ENCODE results near the gene ACER2. TPM values are rescaled to one million over a fixed set of nuclear protein-coding genes. Genes with fewer than 3 reads are reported as not detected.

The ACER2 gene
- total RNA-seq (2021), result 8.9 and 9.6 TPM in 2 replicates
- long read RNA-seq, transcript ACER2-201 (6 exons, 2,238 nt), result major isoform, 5 of 19 reads
- long read RNA-seq, partial matches to known transcripts, result 2 of 19 reads
- long read RNA-seq, other reads (novel, unspliced or antisense), result 12 of 19 reads

GRCh38 chr9:19408693-19409400 lies at the start of gene ACER2:
Gene ACER2 (plus strand): TSS chr9:19409009. CDS start chr9:19409085, 76 bp downstream.
- no peaks in the 10 kb centered on the region for H3K79me1 ChIP-seq (ENCODE audit: insufficient read depth, low read depth, low read length, poor library complexity, severe bottlenecking)

More at GRCh38 chr9:19408693-19409400, at the start of gene ACER2:
- Histone ChIP-seq H3K23ac (ENCODE audit: insufficient read length, low read depth, low read length) (no peak within 1 kb of the TSS), H2AFZ (ENCODE audit: low read length) (no peak within 1 kb of the TSS), H3K23me2 (ENCODE audit: insufficient read length, low read depth, low read length, poor library complexity, severe bottlenecking) (peaks cover 17% of the 10 kb centered on the region), H2BK20ac (ENCODE audit: low read depth, low read length, poor library complexity, severe bottlenecking) (no peak within 1 kb of the TSS), H3K79me2 (ENCODE audit: insufficient read depth, low read length) (no peaks in the 10 kb centered on the region; the same call in 1 of the 2 replicates), H3K9ac (ENCODE audit: extremely low read depth, insufficient read length, low read length) (peak within 1 kb of the TSS; percentile 60), H4K91ac (ENCODE audit: insufficient read length, low read depth, low read length) (no peak within 1 kb of the TSS), H2BK120ac (ENCODE audit: low read depth, low read length, poor library complexity, severe bottlenecking) (no peak within 1 kb of the TSS), H3K4me2 (ENCODE audit: insufficient read depth, insufficient read length, low read length) (peak within 1 kb of the TSS; percentile 88), H3K4ac (ENCODE audit: low read depth, low read length) (no peak within 1 kb of the TSS), H3K27me3 (ENCODE audit: insufficient read depth, low read length) (peaks cover 3% of the 10 kb centered on the region; the same call in 1 of the 2 replicates), H3K9me3 (ENCODE audit: control insufficient read depth, low read depth, low read length) (no peaks in the 10 kb centered on the region), H4K20me1 (ENCODE audit: control insufficient read depth, insufficient read depth, insufficient read length) (no peaks in the 10 kb centered on the region), H3K18ac (ENCODE audit: insufficient read length, low read depth, low read length) (no peak within 1 kb of the TSS), H3K4me1 (ENCODE audit: insufficient read depth, low read length) (peaks cover 5% of the 10 kb centered on the region; the same call in 1 of the 2 replicates), H2BK12ac (ENCODE audit: insufficient read length, low read depth, low read length) (no peak within 1 kb of the TSS), H4K5ac (ENCODE audit: insufficient read length, low read depth, low read length) (no peak within 1 kb of the TSS), H2BK15ac (ENCODE audit: low read depth, low read length) (no peak within 1 kb of the TSS), H2BK5ac (ENCODE audit: insufficient read length, low read length) (no peak within 1 kb of the TSS), H3K56ac (ENCODE audit: insufficient read length, low read depth, low read length) (no peak within 1 kb of the TSS), H3K14ac (ENCODE audit: insufficient read depth, low read length) (no peak within 1 kb of the TSS), H3T11ph (ENCODE audit: low read length) (no peak within 1 kb of the TSS), H4K8ac (replicated peaks; ENCODE audit: insufficient read length, low read depth, low read length) (no peak within 1 kb of the TSS), H2AK5ac (ENCODE audit: insufficient read length, low read length) (no peak within 1 kb of the TSS), H3K27ac (ENCODE audit: insufficient read length, low read depth, low read length) (no peak within 1 kb of the TSS)
- peaks cover 24 to 29% of the 10 kb centered on the region in 2 experiments for H3K4me1 Mint-ChIP-seq
- DNase-seq, result peak; percentile 97
- H3K4me3 Mint-ChIP-seq, result peak within 1 kb of the TSS; percentile 95 to 98
- WGBS (ENCODE audit: extremely low coverage, insufficient read length, low lambda C conversion rate), result no CpG with 5 or more reads among the region's 61 CpGs
- H3K27ac Mint-ChIP-seq, result peak within 1 kb of the TSS; percentile 97 to 98 (median 97); a peak in 6 of 7 replicates
- peak; percentile 16; the same call in 1 of the 3 replicates for TF ChIP-seq CTCF (conservative IDR thresholded peaks at IDR 0.05)
- H3K27me3 Mint-ChIP-seq (ENCODE audit: low read depth), result peaks cover 14% of the 10 kb centered on the region
- peaks cover 2% of the 10 kb centered on the region in 2 experiments; a peak in 4 of 5 replicates for H3K9me3 Mint-ChIP-seq
- H3K36me3 Mint-ChIP-seq (ENCODE audit: insufficient read depth in 1 of 3, low read depth in 3 of 3), result peaks cover 4 to 23% (median 6%) of the 10 kb centered on the region in 3 experiments; a peak in 6 of 7 replicates

Measured in H9 (cell line).